NB4 (cell line): Measurements from ENCODE around the gene CEP250.

Experiments
- CTCF ChIP-seq: IDR thresholded peaks from one replicate; pipeline ENCODE4 v1.5.1; 2012; ENCODE audit warnings: low read depth, low read length
- MAX ChIP-seq: IDR thresholded peaks from 2 replicates; pipeline ENCODE4 v1.6.1; 2011; ENCODE audit warnings: low read depth, low read length
- MYC ChIP-seq: IDR thresholded peaks from 2 replicates; pipeline ENCODE4 v1.6.1; 2011; ENCODE audit warnings: low read depth, low read length
- POLR2A ChIP-seq: IDR thresholded peaks from 2 replicates; pipeline ENCODE4 v1.6.1; 2011; ENCODE audit warnings: mild to moderate bottlenecking; ENCODE audit not compliant: insufficient read length; ENCODE audit errors: extremely low read depth

- TF ChIP-seq CTCF (no peak), POLR2A (no peak), MAX (no peak), MYC (no peak)
Observed at GRCh38 chr20:35421322-35421721, 34.1 kb upstream of the CEP250 start.
